Stimulated activated CD8-positive, alpha-beta memory T cell treated with anti-CD3 and anti-CD28 coated beads, Interleukin-12 subunit alpha, Interleukin-12 subunit beta, amount 100 ng/mL, for 4 hours (primary cell): ENCODE results near the gene VENTX.
"Not testable (repeated sequence)": the region's sequence is repeated elsewhere in the genome, so short reads cannot be mapped to it uniquely, and the experiment has no call there.

ENCODE experiments used
- DNase-seq: peaks from one replicate; pipeline ENCODE4 v3.0.0-alpha.2; 2020; ENCODE audit warnings: low read depth

Gene VENTX

GRCh38 chr10:133257489-133258065 is 19.9 kb downstream of the VENTX start:
- DNase-seq, result no peak

GRCh38 chr10:133258066-133258817 is 20.6 kb downstream of the VENTX start:
- DNase-seq, result no peak

DNA sequence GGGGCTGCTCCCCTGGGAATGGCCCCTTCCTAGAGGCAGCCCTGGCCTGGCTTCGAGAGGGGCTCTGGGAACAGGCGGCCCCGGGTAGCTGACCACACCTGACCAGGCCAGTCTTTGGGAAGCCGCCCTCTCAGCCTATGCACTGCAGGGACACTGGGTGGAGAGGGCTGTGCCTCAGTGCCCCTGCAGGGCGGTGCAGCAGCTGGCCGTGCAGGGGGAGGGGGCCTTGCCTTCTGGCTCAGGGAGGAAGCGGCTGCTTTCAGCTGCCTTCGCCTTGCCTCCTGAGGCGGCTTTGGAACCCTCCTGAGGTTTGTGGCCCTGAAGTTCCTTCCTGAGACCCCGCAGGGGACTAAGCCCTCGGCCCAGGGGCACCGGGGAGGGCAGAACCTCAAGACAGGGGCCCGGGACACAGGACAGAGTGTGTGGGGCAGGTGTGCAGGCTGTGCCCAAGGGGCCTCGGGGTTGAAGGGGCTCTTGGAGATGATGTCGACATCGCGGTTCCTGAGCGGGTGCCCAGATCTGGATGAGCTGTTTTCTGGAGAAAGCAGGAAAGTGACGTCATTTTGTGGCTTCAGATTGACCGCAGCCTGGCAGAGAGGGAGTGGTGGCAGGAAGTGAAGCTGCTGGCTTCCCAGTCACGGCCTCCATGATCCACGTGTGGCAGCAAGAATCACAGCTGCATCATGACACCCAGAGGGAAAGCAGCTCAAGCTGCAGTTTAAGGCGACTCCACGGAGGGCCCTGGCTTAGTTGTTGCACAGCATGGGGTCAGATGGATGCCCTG is 21.4 kb downstream of the VENTX start:
- peak; percentile 64 for DNase-seq

GRCh38 chr10:133259602-133259989 is 21.9 kb downstream of the VENTX start:
- DNase-seq, result no peak

GRCh38 chr10:133260895-133261725 is 23.5 kb downstream of the VENTX start:
- peak; percentile 44 for DNase-seq

GRCh38 chr10:133261726-133262325 is 24.2 kb downstream of the VENTX start:
- DNase-seq, result peak; percentile 74

GRCh38 chr10:133262696-133263095 is 25.0 kb downstream of the VENTX start:
- no peak for DNase-seq

GRCh38 chr10:133263674-133264073 is 26.0 kb downstream of the VENTX start:
- DNase-seq, result no peak

DNA sequence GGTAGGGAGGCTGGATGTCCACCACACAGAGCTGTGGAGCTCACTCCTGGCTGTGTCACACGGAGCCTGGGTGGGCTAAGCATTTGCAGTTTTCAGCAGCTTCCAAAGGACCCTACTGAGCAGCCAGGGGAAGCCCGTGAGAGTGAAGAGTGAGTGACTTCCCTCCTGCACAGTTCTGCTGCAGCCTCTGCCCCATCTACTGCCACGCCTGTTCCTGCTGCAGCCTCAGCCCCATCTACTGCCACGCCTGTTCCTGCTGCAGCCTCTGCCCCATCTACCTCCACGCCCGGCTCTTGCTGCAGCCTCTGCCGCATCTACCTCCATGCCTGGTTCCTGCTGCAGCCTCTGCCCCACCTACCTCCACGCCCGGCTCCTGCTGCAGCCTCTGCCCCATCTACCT is 26.8 kb downstream of the VENTX start:
- DNase-seq, result no peak

DNA sequence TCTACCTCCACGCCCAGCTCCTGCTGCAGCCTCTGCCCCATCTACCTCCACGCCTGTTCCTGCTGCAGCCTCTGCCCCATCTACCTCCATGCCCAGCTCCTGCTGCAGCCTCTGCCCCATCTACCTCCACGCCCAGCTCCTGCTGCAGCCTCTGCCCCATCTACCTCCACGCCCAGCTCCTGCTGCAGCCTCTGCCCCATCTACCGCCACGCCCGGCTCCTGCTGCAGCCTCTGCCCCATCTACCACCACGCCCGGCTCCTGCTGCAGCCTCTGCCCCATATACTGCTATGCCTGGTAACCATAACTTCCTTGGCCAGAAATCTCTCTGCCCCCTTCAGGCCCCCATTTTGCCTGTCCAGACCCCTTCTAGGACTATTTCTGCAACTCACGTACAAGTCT is 27.4 kb downstream of the VENTX start:
- DNase-seq, result not testable (repeated sequence)

GRCh38 chr10:133266056-133266795 is 28.6 kb downstream of the VENTX start:
- DNase-seq, result no peak

DNA sequence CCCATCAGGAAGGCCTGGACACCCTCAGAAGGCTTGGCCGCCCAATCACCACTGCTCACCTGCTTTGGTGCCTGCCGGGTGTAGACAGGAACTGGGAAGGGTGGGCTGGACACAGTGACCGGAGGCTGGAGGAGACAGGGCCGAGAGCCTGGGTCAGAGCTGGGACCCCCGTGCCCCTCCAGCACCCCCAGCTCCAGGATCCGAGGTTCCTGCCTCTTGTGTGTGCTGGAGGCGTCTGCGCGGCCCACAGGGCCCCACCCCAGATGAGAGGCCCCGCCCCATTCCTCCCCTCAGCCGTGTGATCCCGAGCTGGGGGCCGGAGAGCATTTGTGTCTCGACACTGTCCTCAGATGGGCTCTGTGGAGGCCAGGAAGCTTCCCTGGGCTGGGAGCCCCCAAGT is 29.6 kb downstream of the VENTX start:
- no peak for DNase-seq

DNA sequence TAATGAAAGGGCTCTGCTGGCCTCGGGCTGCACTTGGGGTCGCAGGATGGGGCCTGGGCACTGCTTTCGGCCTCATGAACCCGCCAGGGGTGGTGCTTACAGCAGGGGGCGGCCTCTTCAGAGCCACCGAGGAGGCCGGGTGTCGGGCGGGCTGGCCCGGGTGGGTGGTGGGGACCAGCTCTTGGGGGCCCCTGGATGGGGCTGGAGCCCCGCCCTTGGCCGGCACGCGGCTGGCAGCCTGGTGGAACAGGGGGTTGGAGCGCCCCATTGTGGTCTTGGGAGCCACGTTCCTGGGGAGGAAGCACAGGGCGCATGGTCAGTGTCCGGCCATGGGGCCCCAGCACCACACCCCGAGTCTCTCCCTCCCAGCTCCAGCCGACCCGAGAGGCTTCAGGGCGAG is 30.2 kb downstream of the VENTX start:
- no peak for DNase-seq

- no peak for DNase-seq
Observed at GRCh38 chr10:133268532-133268931, 30.9 kb downstream of the VENTX start.

- DNase-seq, result no peak
Observed at GRCh38 chr10:133269367-133269766, 31.7 kb downstream of the VENTX start.

DNA sequence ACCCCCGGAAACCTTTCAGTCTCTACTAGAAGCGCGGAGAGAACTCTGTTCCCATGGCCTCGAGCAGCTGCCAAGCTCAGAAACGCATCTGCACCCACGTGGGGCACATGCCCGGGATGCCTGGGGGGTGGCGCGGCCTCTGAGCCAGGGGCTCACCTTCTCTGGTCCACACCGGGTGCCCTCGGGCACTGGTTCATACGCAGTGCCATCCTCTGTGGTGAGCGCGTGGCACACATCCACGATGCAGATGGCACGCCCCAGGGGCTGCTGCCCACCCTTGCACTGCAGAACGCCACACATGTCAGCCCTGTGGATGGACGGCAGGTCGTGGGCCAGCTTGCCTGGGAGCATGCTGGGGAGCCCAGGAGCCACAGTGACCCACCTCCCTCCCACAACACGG is 32.5 kb downstream of the VENTX start:
- no peak for DNase-seq

- DNase-seq, result no peak
Observed at GRCh38 chr10:133270773-133271297, 33.2 kb downstream of the VENTX start.

DNA sequence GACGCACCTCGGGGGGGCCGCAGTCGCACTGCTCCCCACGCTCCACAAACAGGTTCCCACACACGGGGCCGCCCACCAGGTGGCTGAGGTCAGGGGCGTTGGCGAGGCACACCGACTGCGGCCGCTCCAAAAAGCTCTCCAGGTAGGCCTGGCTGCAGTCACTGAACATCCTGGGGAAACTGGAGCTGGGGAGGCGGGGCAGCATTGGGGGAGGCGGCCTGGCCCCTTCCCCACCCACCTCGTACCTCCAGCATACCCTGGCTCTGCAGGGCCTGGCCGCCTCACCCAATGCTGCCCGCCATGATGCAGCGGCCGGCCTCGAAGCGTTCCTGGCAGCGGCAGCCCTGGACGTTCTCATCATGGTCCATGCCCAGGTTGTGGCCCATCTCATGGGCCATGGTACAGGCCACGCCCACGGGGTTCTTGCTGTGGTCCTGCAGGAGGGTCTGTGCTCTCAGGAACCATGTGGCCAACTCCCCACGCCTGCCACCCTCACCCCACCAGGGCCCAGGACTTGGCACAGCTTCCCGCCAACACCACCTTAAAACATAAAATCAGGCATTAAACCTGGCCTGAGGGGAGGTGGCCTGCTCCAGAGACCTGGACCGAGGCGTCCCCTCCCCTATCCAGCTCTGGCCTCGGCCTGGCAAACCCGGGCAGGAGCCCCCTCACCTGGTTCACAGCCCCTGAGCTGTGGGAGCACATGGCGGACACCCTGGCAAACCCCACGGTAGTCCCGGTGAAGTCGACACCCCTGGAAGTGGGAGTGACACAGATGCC is 34.1 kb downstream of the VENTX start:
- DNase-seq, result no peak

- DNase-seq, result no peak
Observed at GRCh38 chr10:133272301-133272963, 34.8 kb downstream of the VENTX start.
